ENCODE measurements around the gene SLC6A2. TPM values are rescaled to one million over a fixed set of nuclear protein-coding genes. Genes with fewer than 3 reads are reported as not detected.

SLC6A2 gene
- total and polyA plus RNA-seq, 8 donors: 0.09 to 0.52 (median 0.25) TPM; not detected in 5

DNA sequence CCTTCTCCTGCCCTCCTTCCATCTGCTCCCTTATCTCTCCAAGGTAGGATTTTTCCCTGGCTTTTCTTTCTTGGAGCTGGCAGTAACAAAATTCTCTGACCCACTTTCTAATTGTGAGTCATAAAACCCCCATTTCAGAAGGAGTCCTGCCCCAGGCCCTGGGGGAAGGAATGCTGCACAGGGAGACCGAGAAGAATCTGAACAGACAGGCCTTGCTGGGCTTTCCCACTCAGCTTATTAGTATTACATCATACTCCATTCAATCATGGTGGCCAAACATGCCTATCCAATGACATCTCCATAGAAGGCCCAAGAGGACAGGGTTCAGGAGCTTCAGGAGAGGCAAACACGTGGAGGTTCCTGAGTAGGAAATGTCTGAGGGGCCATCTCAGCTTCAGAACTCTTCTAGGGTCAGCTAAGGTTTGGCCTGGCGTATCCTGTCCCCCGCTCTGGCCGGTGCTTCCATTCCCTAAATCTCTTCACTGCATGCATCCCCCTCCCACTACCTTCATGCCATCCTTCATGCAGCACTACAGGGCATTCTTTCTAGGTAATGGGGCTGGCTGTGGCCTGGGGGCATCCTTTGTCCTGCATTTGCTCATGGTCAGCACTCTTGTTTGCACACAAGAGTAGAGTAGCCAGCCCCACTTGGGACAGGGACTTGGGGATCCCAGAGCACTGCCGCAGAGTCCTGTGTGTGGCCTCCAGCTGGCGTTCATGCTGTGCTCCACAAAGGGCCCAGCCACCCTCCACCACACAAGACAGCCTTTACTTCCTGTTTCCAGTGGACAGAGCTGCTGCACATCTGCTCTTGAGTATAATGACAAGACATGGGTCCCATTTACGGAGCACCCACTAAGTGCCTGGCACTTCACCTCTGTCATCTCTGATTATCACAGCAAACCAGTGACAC is 8.2 kb downstream of the SLC6A2 start:
- Histone ChIP-seq H3K36me3 (no peaks in the 10 kb centered on the region), H3K9me3 (no peaks in the 10 kb centered on the region), H3K4me3 (no peak overlapping the region), H3K4me1 (no peaks in the 10 kb centered on the region), H3K27ac (no peak overlapping the region), H3K27me3 (no peaks in the 10 kb centered on the region)
- intact Hi-C loops (cut with DNase I): no loop called here
- 81 to 84% methylated on average over 8 of the region's 8 CpGs for WGBS, 2 donors
- DNase-seq (no peak), FAIRE-seq (no peak), ATAC-seq (no peak)
- TF ChIP-seq, protein P1, sequence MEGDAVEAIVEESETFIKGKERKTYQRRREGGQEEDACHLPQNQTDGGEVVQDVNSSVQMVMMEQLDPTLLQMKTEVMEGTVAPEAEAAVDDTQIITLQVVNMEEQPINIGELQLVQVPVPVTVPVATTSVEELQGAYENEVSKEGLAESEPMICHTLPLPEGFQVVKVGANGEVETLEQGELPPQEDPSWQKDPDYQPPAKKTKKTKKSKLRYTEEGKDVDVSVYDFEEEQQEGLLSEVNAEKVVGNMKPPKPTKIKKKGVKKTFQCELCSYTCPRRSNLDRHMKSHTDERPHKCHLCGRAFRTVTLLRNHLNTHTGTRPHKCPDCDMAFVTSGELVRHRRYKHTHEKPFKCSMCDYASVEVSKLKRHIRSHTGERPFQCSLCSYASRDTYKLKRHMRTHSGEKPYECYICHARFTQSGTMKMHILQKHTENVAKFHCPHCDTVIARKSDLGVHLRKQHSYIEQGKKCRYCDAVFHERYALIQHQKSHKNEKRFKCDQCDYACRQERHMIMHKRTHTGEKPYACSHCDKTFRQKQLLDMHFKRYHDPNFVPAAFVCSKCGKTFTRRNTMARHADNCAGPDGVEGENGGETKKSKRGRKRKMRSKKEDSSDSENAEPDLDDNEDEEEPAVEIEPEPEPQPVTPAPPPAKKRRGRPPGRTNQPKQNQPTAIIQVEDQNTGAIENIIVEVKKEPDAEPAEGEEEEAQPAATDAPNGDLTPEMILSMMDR (IDR thresholded peaks at IDR 0.05): no peak

DNA sequence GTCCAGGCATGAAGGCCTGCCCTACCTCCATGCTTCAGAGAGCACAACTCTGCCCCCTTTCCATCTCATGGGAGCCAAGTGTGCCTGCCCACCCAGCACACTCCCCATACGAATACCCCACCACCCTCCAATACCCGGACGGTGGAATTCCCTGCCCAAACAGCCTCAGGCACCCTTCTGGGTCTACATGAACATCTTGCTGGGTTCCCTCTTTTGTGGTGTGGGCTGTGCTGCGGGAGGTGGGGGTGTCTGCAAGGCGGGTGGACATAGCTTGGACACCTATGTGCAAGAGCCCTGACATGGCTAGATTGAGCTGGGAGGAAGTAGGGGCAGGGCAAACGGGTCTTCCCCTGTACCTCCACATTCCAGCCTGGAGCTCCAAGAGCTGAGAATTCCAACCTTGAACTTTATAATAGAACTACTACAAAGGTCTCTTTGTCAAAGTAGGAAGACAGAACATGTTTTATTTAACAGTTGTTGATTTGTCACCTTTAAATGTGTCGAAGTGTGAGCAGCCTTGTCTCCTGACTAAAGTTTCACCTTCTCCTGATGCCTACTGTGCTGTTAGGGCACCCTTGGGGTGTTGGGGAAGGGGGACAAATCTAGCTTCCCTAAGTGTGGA is 9.1 kb downstream of the SLC6A2 start:
- H3K27me3 ChIP-seq: no peaks in the 10 kb centered on the region
- H3K27ac ChIP-seq: no peak overlapping the region
- no peaks in the 10 kb centered on the region for H3K4me1 ChIP-seq
- H3K36me3 ChIP-seq: no peaks in the 10 kb centered on the region
- ATAC-seq (peak in 2 of 4 donors; percentile 21 to 61), FAIRE-seq (no peak), DNase-seq (no peak)
- TF ChIP-seq, protein P1 (IDR thresholded peaks at IDR 0.05): no peak
- intact Hi-C loops (cut with DNase I): no loop called here
- no peaks in the 10 kb centered on the region for H3K9me3 ChIP-seq
- H3K4me3 ChIP-seq: no peak overlapping the region
- WGBS, 2 donors: 63 to 66% methylated on average over 7 of the region's 7 CpGs

DNA sequence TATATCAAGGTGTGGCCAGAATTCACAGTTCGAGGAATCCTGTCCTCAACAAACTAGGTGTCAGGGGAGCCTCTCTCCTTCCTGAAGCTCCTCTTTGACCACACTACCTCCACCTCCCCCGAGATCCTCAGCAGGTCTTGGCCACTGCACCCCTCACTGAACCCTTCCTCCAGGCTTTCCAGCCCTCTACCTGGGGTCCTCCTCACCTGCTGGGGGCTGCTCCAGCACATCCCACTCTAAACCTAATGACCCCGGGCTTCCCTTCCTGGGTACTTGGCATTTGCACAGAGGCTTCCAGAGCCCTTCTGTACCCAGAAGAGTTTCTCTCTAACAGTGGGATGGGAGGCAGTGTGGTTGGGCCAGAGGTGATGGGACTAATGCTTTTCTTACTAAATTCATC is 9.7 kb downstream of the SLC6A2 start:
- H3K27ac ChIP-seq: no peak overlapping the region
- intact Hi-C loops (cut with DNase I): no loop called here
- TF ChIP-seq, protein P1 (IDR thresholded peaks at IDR 0.05): no peak
- no peaks in the 10 kb centered on the region for H3K36me3 ChIP-seq
- no peaks in the 10 kb centered on the region for H3K9me3 ChIP-seq
- H3K27me3 ChIP-seq: no peaks in the 10 kb centered on the region
- no peak for FAIRE-seq
- DNase-seq: no peak
- 40 to 43% methylated on average over 3 of the region's 3 CpGs for WGBS, 2 donors
- ATAC-seq: no peak
- no peak overlapping the region for H3K4me3 ChIP-seq
- H3K4me1 ChIP-seq: no peaks in the 10 kb centered on the region

DNA sequence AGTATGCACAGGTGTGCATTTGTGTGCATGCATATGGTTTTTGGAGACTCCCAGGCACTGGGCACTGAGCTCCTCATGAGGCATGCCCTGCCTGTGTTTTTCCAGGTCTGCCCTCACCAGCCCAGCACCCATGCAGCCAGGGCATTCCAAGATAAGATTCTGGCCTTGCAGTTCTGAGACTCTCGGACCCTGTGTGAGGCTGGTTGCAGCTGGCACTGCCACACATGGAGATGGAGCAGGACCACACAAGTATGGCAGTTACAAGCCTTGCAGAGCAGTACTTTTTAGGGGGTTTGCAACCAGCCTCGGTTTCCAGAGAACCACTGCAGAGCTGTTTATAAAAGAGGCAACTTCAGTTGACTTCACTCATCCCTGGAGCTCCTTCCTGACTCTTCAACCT is 10.2 kb downstream of the SLC6A2 start:
- DNase-seq: no peak
- no peaks in the 10 kb centered on the region for H3K9me3 ChIP-seq
- H3K36me3 ChIP-seq: no peaks in the 10 kb centered on the region
- 44 to 63% methylated on average over 2 of the region's 2 CpGs for WGBS, 2 donors
- intact Hi-C loops (cut with DNase I): no loop called here
- TF ChIP-seq, protein P1 (IDR thresholded peaks at IDR 0.05): no peak
- no peak for ATAC-seq
- no peak for FAIRE-seq
- no peaks in the 10 kb centered on the region for H3K27me3 ChIP-seq
- no peaks in the 10 kb centered on the region for H3K4me1 ChIP-seq
- no peak overlapping the region for H3K27ac ChIP-seq
- no peak overlapping the region for H3K4me3 ChIP-seq

DNA sequence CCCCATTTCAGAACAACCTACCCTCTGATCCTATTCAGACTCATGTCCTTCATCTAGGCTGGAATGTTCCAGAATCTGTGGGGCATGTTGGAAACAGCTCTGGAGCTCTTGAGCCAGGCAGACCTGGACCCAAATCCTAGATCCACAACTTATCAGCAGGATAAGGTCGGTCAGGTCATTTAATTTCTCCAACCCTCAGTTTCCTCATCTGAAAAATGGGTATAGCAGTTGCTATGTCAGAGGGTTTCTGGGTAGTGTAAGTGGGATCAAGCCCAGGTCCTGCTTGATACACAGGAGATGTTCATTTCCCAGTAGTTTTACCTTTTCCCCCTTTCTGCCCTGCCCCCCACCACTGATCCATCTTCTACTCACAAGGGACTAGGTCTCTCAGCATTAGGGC is 12.0 kb downstream of the SLC6A2 start:
- no peaks in the 10 kb centered on the region for H3K9me3 ChIP-seq
- intact Hi-C loops (cut with DNase I): no loop called here
- ATAC-seq: no peak
- WGBS, 2 donors: 72 to 75% methylated on average over 1 of the region's 1 CpG
- no peak overlapping the region for H3K27ac ChIP-seq
- H3K36me3 ChIP-seq: no peaks in the 10 kb centered on the region
- H3K4me1 ChIP-seq: no peaks in the 10 kb centered on the region
- no peak overlapping the region for H3K4me3 ChIP-seq
- FAIRE-seq: no peak
- TF ChIP-seq, protein P1 (IDR thresholded peaks at IDR 0.05): no peak
- no peak for DNase-seq
- H3K27me3 ChIP-seq: no peaks in the 10 kb centered on the region

Data from pancreas (tissue), 10 donors.